Breast epithelium (tissue), 4 donors: ENCODE measurements around the gene ZNF576. TPM values are rescaled to one million over a fixed set of nuclear protein-coding genes. Genes with fewer than 3 reads are reported as not detected.

Source experiments
- DNase-seq, 2 donors: peaks; one replicate each; pipeline ENCODE4 v3.0.0-alpha.2; 2019; ENCODE audit warnings: low spot score in 2 of 2
- H3K27ac ChIP-seq, 2 donors: fragments of 200-600 bp; sonication (generic) in 1 of 2; one replicate each; pipeline ENCODE4 v1.5.1; 2016 to 2019; ENCODE audit warnings: mild to moderate bottlenecking in 1 of 2
- H3K27me3 ChIP-seq, 2 donors: fragments of 200-600 bp; sonication (generic) in 1 of 2; one replicate each; pipeline versions ENCODE4 v1.5.1 to v1.6.0; 2017 to 2019; ENCODE audit warnings: control low read depth in 1 of 2, mild to moderate bottlenecking in 1 of 2
- H3K36me3 ChIP-seq: fragments of 200-600 bp; one replicate; pipeline ENCODE4 v1.5.1; 2019
- H3K4me1 ChIP-seq, 2 donors: fragments of 200-600 bp; sonication (generic); one replicate each; pipeline ENCODE4 v1.5.1; 2016 to 2019; ENCODE audit warnings: control low read depth in 1 of 2
- H3K4me3 ChIP-seq, 3 donors: fragments of 200-600 bp; sonication (generic); 1 replicate in 2 of 3; 2 replicates in 1 of 3; pipeline ENCODE4 v1.5.1; 2016 to 2019; ENCODE audit warnings: mild to moderate bottlenecking in 3 of 3, moderate library complexity in 2 of 3
- H3K9me3 ChIP-seq, 2 donors: fragments of 200-600 bp; sonication (generic) in 1 of 2; one replicate each; pipeline ENCODE4 v1.5.1; 2016 to 2019; ENCODE audit warnings: control low read depth in 1 of 2
- CTCF ChIP-seq, 3 donors: fragments of 450-650 bp; IDR thresholded peaks; one replicate each; pipeline ENCODE4 v1.5.1; 2016 to 2017; ENCODE audit warnings: antibody characterized with exemption in 3 of 3, mild to moderate bottlenecking in 3 of 3, moderate library complexity in 3 of 3
- POLR2A ChIP-seq: fragments of 450-650 bp; IDR thresholded peaks from one replicate; pipeline ENCODE4 v1.6.1; 2016; ENCODE audit warnings: antibody characterized with exemption, mild to moderate bottlenecking, moderate library complexity
- POLR2AphosphoS5 ChIP-seq, 3 donors: sonication (generic); formaldehyde crosslinking; IDR thresholded peaks; one replicate each; pipeline ENCODE4 v1.6.1; 2017; ENCODE audit warnings: antibody characterized with exemption in 3 of 3
- intact Hi-C: fragments of 100-400 bp; cut with DNase I; formaldehyde crosslinking; loops from one replicate; pipeline ENCODE4 v1.15.1; 2023; ENCODE audit warnings: low total_unique reads
- total RNA-seq, 3 donors: library from RNA; depleted of rRNA; stranded (reverse); fragments of >200 nt; gene quantifications; one replicate each; pipeline ENCODE4 v1.1.0, GENCODE V29; 2016

ZNF576 gene
- total RNA-seq, 3 donors from 2014 or later: 14.2 to 18.0 (median 14.8) TPM

- DNase-seq: no peak
- H3K27ac ChIP-seq: peak overlapping the region; percentile 69 to 75
- no peaks in the 10 kb centered on the region for H3K9me3 ChIP-seq
- intact Hi-C loops: no loop called here
- no peaks in the 10 kb centered on the region for H3K4me1 ChIP-seq
- no peaks in the 10 kb centered on the region for H3K27me3 ChIP-seq
- TF ChIP-seq POLR2A (no peak), POLR2AphosphoS5 (IDR thresholded peaks at IDR 0.05) (no peak), CTCF (IDR thresholded peaks at IDR 0.05) (no peak)
- no peak overlapping the region for H3K4me3 ChIP-seq
- no peaks in the 10 kb centered on the region for H3K36me3 ChIP-seq
Measured at GRCh38 chr19:43607238-43608205, 11.1 kb downstream of the ZNF576 start.

GRCh38 chr19:43609872-43610271 is 13.5 kb downstream of the ZNF576 start:
- Histone ChIP-seq H3K4me1 (no peaks in the 10 kb centered on the region), H3K4me3 (no peak overlapping the region), H3K27me3 (no peaks in the 10 kb centered on the region), H3K9me3 (no peaks in the 10 kb centered on the region), H3K36me3 (no peaks in the 10 kb centered on the region), H3K27ac (no peak overlapping the region)
- DNase-seq: no peak
- intact Hi-C loops: no loop called here
- TF ChIP-seq POLR2A (no peak), CTCF (IDR thresholded peaks at IDR 0.05) (no peak), POLR2AphosphoS5 (IDR thresholded peaks at IDR 0.05) (no peak)

GRCh38 chr19:43610493-43610892 is 14.1 kb downstream of the ZNF576 start:
- TF ChIP-seq CTCF (IDR thresholded peaks at IDR 0.05) (no peak), POLR2A (no peak), POLR2AphosphoS5 (IDR thresholded peaks at IDR 0.05) (no peak)
- no peak overlapping the region for H3K4me3 ChIP-seq
- DNase-seq: no peak
- H3K27ac ChIP-seq: no peak overlapping the region
- intact Hi-C loops: no loop called here
- H3K4me1 ChIP-seq: no peaks in the 10 kb centered on the region
- H3K36me3 ChIP-seq: no peaks in the 10 kb centered on the region
- H3K9me3 ChIP-seq: no peaks in the 10 kb centered on the region
- H3K27me3 ChIP-seq: no peaks in the 10 kb centered on the region

- no peak within 1 kb of the TSS for H3K27ac ChIP-seq
- H3K4me1 ChIP-seq: no peaks in the 10 kb centered on the region
- TF ChIP-seq POLR2AphosphoS5 (IDR thresholded peaks at IDR 0.05): no peak
- no peak for TF ChIP-seq POLR2A
- no peak for TF ChIP-seq CTCF (IDR thresholded peaks at IDR 0.05)
- no peak within 1 kb of the TSS for H3K4me3 ChIP-seq
- no peaks in the 10 kb centered on the region for H3K27me3 ChIP-seq
- DNase-seq: no peak
- intact Hi-C loops: no loop called here
- no peaks in the 10 kb centered on the region for H3K36me3 ChIP-seq
- H3K9me3 ChIP-seq: no peaks in the 10 kb centered on the region
Measured at GRCh38 chr19:43611788-43612187, 15.4 kb downstream of the ZNF576 start, which contains the start of gene SRRM5. Gene SRRM5 (plus strand): TSS chr19:43612088. CDS start chr19:43612122, 34 bp downstream.

GRCh38 chr19:43612374-43612773 is 16.0 kb downstream of the ZNF576 start:
- no peak for TF ChIP-seq CTCF (IDR thresholded peaks at IDR 0.05)
- no peak for TF ChIP-seq POLR2AphosphoS5 (IDR thresholded peaks at IDR 0.05)
- no peak for TF ChIP-seq POLR2A
- no peak for DNase-seq
- intact Hi-C loops: no loop called here
- no peak overlapping the region for H3K27ac ChIP-seq
- no peaks in the 10 kb centered on the region for H3K36me3 ChIP-seq
- H3K9me3 ChIP-seq: no peaks in the 10 kb centered on the region
- H3K4me1 ChIP-seq: no peaks in the 10 kb centered on the region
- H3K27me3 ChIP-seq: no peaks in the 10 kb centered on the region
- H3K4me3 ChIP-seq: no peak overlapping the region
